Neural progenitor cell (in vitro differentiated cells): ENCODE measurements around the gene NIFK.

Source experiments
- CTCF ChIP-seq: fragments of 200-600 bp; sonication (generic); IDR thresholded peaks from 2 replicates; pipeline ENCODE4 v1.5.1; 2017; ENCODE audit warnings: antibody characterized with exemption, mild to moderate bottlenecking
- EZH2 ChIP-seq: fragments of 200-600 bp; sonication (generic); IDR thresholded peaks from 2 replicates; pipeline ENCODE4 v1.6.1; 2017; ENCODE audit warnings: antibody characterized with exemption, mild to moderate bottlenecking, moderate library complexity

- TF ChIP-seq CTCF (no peak), EZH2 (no peak)
These were observed 19.1 kb downstream of the NIFK start for GRCh38 chr2:121717529-121717928.
